K562 (cell line): ENCODE results near the gene TFF1.

Experiments
- BHLHE40 ChIP-seq: IDR thresholded peaks from 2 replicates; pipeline ENCODE4 v1.6.1; 2011; ENCODE audit warnings: low read length, improper control_type of control experiment
- DDX20 ChIP-seq: fragments of 450-650 bp; IDR thresholded peaks from 2 replicates; pipeline ENCODE4 v1.6.1; 2016; ENCODE audit warnings: missing genetic modification characterization, low read depth, mild to moderate bottlenecking, missing compliant biosample characterization, moderate library complexity
- MYC ChIP-seq, 2 experiments: fragments of 250-450 bp in 1 of 2; sonication (Bioruptor Pico) in 1 of 2; IDR thresholded peaks; 2 replicates each; pipeline versions ENCODE4 v1.5.1 to v1.6.1; 2012 to 2021; ENCODE audit warnings: low read depth in 2 of 2, borderline replicate concordance in 1 of 2, improper control_type of control experiment in 1 of 2, low read length in 1 of 2, mild to moderate bottlenecking in 1 of 2, moderate library complexity in 1 of 2
- RAD21 ChIP-seq, 2 experiments: fragments of 250-450 bp in 1 of 2; fragments of 450-650 bp in 1 of 2; sonication (Bioruptor Pico) in 1 of 2; formaldehyde crosslinking in 1 of 2; IDR thresholded peaks in 1 of 2; conservative IDR thresholded peaks in 1 of 2; 2 replicates each; pipeline versions ENCODE4 v1.4.0 to v1.8.0; 2020 to 2022; ENCODE audit warnings: mild to moderate bottlenecking in 2 of 2, moderate library complexity in 1 of 2
- RB1 ChIP-seq: fragments of 450-650 bp; IDR thresholded peaks from 2 replicates; pipeline ENCODE4 v1.6.1; 2017; ENCODE audit warnings: low read depth, mild to moderate bottlenecking
- RBFOX2 ChIP-seq: fragments of 200-400 bp; formaldehyde crosslinking; IDR thresholded peaks from 2 replicates; pipeline ENCODE4 v1.6.1; 2017; ENCODE audit warnings: low read depth, mild to moderate bottlenecking, low read length, moderate library complexity
- RFX1 ChIP-seq: fragments of 450-650 bp; IDR thresholded peaks from 2 replicates; pipeline ENCODE4 v1.6.1; 2016; ENCODE audit warnings: mild to moderate bottlenecking, moderate library complexity
- SIX5 ChIP-seq, 2 experiments: IDR thresholded peaks; 2 replicates each; pipeline ENCODE4 v1.6.1; 2011; ENCODE audit warnings: low read length in 2 of 2, borderline replicate concordance in 1 of 2, low read depth in 1 of 2, mild to moderate bottlenecking in 1 of 2, moderate library complexity in 1 of 2; ENCODE audit not compliant: insufficient read depth in 1 of 2
- TOE1 ChIP-seq, 2 experiments: fragments of 450-650 bp in 1 of 2; sonication (generic) in 1 of 2; formaldehyde crosslinking in 1 of 2; IDR thresholded peaks; 2 replicates each; pipeline versions ENCODE4 v1.7.1 to v1.8.0; 2016 to 2022; ENCODE audit warnings: borderline replicate concordance in 2 of 2, mild to moderate bottlenecking in 2 of 2, antibody characterized with exemption in 1 of 2, inconsistent platforms in 1 of 2, low read depth in 1 of 2, missing genetic modification reagents in 1 of 2, moderate library complexity in 1 of 2
- TF ChIP-seq, protein P1 (sequence below): fragments of 250-450 bp; sonication (Bioruptor Pico); IDR thresholded peaks from 2 replicates; pipeline ENCODE4 v1.5.0; 2020; ENCODE audit warnings: mild to moderate bottlenecking, borderline replicate concordance
- TF ChIP-seq, protein P2 (sequence below), 3 experiments: IDR thresholded peaks in 2 of 3; conservative IDR thresholded peaks in 1 of 3; 2 replicates each; pipeline ENCODE4 v1.5.1; 2011 to 2012; ENCODE audit warnings: low read length in 3 of 3, mild to moderate bottlenecking in 3 of 3, control low read depth in 2 of 3, improper control_type of control experiment in 1 of 3, inconsistent platforms in 1 of 3, low read depth in 1 of 3, mixed read lengths in 1 of 3, moderate library complexity in 1 of 3; ENCODE audit not compliant: insufficient read depth in 2 of 3
- TF ChIP-seq, protein P3 (sequence below): fragments of 150-350 bp; IDR thresholded peaks from 2 replicates; pipeline ENCODE4 v1.6.1; 2014; ENCODE audit warnings: low read depth, mild to moderate bottlenecking, low read length, borderline replicate concordance
- TF ChIP-seq, protein P4 (sequence below): fragments of 250-450 bp; sonication (Bioruptor Pico); IDR thresholded peaks from 2 replicates; pipeline ENCODE4 v1.8.0; 2021; ENCODE audit warnings: moderate library complexity, mild to moderate bottlenecking, inconsistent platforms

DNA sequence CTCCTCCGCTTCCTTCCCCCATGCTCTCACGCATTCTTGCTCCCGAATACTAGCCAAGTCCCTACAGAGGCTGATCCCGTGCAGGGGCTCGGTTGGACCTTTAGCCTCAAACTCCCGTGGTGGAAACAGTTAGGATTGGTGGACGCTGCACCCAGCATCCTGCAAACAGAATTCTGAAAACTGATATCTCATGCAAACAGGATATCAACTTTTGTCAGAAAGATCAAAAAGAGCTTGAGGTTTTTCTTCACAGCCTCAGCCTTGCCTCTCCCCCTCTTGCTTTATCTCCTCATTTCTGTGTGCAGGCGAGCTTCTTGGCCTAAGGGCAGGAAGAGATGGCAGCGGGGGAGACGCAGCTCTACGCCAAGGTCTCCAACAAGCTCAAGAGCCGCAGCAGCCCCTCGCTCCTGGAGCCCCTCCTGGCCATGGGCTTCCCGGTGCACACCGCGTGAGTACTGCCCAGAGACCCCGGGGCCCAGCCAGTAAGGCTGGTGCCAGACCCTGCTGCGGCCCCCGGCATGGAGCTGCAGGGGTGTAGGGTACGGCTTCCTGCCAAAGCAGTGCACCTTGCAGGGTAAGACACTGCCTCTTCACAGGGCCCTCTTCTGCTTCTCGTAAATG lies 37.4 kb upstream of the TFF1 start, which contains the start of gene UBASH3A:
- TF ChIP-seq RBFOX2 = peak; percentile 54; the same call in 1 of the 2 replicates
- no peak for TF ChIP-seq RFX1
- TF ChIP-seq, protein P1, sequence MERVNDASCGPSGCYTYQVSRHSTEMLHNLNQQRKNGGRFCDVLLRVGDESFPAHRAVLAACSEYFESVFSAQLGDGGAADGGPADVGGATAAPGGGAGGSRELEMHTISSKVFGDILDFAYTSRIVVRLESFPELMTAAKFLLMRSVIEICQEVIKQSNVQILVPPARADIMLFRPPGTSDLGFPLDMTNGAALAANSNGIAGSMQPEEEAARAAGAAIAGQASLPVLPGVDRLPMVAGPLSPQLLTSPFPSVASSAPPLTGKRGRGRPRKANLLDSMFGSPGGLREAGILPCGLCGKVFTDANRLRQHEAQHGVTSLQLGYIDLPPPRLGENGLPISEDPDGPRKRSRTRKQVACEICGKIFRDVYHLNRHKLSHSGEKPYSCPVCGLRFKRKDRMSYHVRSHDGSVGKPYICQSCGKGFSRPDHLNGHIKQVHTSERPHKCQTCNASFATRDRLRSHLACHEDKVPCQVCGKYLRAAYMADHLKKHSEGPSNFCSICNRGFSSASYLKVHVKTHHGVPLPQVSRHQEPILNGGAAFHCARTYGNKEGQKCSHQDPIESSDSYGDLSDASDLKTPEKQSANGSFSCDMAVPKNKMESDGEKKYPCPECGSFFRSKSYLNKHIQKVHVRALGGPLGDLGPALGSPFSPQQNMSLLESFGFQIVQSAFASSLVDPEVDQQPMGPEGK (CRISPR knock-in tag) = no peak
- TF ChIP-seq DDX20 (tag) = no peak
- peak; percentile 76 for TF ChIP-seq BHLHE40
- TF ChIP-seq, protein P2, sequence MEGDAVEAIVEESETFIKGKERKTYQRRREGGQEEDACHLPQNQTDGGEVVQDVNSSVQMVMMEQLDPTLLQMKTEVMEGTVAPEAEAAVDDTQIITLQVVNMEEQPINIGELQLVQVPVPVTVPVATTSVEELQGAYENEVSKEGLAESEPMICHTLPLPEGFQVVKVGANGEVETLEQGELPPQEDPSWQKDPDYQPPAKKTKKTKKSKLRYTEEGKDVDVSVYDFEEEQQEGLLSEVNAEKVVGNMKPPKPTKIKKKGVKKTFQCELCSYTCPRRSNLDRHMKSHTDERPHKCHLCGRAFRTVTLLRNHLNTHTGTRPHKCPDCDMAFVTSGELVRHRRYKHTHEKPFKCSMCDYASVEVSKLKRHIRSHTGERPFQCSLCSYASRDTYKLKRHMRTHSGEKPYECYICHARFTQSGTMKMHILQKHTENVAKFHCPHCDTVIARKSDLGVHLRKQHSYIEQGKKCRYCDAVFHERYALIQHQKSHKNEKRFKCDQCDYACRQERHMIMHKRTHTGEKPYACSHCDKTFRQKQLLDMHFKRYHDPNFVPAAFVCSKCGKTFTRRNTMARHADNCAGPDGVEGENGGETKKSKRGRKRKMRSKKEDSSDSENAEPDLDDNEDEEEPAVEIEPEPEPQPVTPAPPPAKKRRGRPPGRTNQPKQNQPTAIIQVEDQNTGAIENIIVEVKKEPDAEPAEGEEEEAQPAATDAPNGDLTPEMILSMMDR (IDR thresholded peaks at IDR 0.05 in 2 of 3, conservative IDR thresholded peaks at IDR 0.05 in 1 of 3; ENCODE audit: insufficient read depth in 2 of 3, low read depth in 1 of 3, low read length in 3 of 3) = no peak
- TF ChIP-seq MYC (IDR thresholded peaks at IDR 0.05; ENCODE audit: low read depth, low read length) = no peak
- no peak for TF ChIP-seq MYC (CRISPR knock-in tag; IDR thresholded peaks at IDR 0.05; ENCODE audit: borderline replicate concordance, low read depth)
- TF ChIP-seq, protein P3, sequence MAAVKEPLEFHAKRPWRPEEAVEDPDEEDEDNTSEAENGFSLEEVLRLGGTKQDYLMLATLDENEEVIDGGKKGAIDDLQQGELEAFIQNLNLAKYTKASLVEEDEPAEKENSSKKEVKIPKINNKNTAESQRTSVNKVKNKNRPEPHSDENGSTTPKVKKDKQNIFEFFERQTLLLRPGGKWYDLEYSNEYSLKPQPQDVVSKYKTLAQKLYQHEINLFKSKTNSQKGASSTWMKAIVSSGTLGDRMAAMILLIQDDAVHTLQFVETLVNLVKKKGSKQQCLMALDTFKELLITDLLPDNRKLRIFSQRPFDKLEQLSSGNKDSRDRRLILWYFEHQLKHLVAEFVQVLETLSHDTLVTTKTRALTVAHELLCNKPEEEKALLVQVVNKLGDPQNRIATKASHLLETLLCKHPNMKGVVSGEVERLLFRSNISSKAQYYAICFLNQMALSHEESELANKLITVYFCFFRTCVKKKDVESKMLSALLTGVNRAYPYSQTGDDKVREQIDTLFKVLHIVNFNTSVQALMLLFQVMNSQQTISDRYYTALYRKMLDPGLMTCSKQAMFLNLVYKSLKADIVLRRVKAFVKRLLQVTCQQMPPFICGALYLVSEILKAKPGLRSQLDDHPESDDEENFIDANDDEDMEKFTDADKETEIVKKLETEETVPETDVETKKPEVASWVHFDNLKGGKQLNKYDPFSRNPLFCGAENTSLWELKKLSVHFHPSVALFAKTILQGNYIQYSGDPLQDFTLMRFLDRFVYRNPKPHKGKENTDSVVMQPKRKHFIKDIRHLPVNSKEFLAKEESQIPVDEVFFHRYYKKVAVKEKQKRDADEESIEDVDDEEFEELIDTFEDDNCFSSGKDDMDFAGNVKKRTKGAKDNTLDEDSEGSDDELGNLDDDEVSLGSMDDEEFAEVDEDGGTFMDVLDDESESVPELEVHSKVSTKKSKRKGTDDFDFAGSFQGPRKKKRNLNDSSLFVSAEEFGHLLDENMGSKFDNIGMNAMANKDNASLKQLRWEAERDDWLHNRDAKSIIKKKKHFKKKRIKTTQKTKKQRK = no peak
- TF ChIP-seq, protein P4, sequence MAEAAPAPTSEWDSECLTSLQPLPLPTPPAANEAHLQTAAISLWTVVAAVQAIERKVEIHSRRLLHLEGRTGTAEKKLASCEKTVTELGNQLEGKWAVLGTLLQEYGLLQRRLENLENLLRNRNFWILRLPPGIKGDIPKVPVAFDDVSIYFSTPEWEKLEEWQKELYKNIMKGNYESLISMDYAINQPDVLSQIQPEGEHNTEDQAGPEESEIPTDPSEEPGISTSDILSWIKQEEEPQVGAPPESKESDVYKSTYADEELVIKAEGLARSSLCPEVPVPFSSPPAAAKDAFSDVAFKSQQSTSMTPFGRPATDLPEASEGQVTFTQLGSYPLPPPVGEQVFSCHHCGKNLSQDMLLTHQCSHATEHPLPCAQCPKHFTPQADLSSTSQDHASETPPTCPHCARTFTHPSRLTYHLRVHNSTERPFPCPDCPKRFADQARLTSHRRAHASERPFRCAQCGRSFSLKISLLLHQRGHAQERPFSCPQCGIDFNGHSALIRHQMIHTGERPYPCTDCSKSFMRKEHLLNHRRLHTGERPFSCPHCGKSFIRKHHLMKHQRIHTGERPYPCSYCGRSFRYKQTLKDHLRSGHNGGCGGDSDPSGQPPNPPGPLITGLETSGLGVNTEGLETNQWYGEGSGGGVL = no peak
- TF ChIP-seq SIX5 (IDR thresholded peaks at IDR 0.05; ENCODE audit: borderline replicate concordance in 1 of 2, insufficient read depth in 1 of 2, low read depth in 1 of 2, low read length in 2 of 2) = no peak
- TF ChIP-seq TOE1 (IDR thresholded peaks at IDR 0.05; ENCODE audit: borderline replicate concordance) = no peak
- TF ChIP-seq TOE1 (CRISPR knock-in tag; IDR thresholded peaks at IDR 0.05; ENCODE audit: borderline replicate concordance, low read depth) = peak; percentile 69; the same call in 1 of the 2 replicates
- no peak for TF ChIP-seq RAD21 (CRISPR knock-in tag; conservative IDR thresholded peaks at IDR 0.05 in 1 of 2, IDR thresholded peaks at IDR 0.05 in 1 of 2)
- no peak for TF ChIP-seq RB1
